Activated naive CD8-positive, alpha-beta T cell treated with anti-CD3 and anti-CD28 coated beads, Interleukin-2, amount 50 U/mL, for 24 hours (primary cell): ENCODE measurements around the gene BAHCC1.

Experiments
- ATAC-seq: fragments of 150-1000 bp; cut with Tn5 transposase; one replicate; pipeline ENCODE4 v1.10.0; 2021
- DNase-seq: peaks from one replicate; pipeline ENCODE4 v3.0.0; 2021
- H3K27ac Mint-ChIP-seq: one replicate; pipeline ENCODE4 v1.8.0; 2021; ENCODE audit warnings: mild to moderate bottlenecking, mixed read lengths
- H3K27me3 Mint-ChIP-seq: one replicate; pipeline ENCODE4 v1.8.0; 2021; ENCODE audit warnings: mixed read lengths
- H3K36me3 Mint-ChIP-seq: one replicate; pipeline ENCODE4 v1.8.0; 2021; ENCODE audit warnings: low read depth, mixed read lengths
- H3K4me1 Mint-ChIP-seq: one replicate; pipeline ENCODE4 v1.8.0; 2021; ENCODE audit warnings: mixed read lengths
- H3K4me3 Mint-ChIP-seq: one replicate; pipeline ENCODE4 v1.8.0; 2021; ENCODE audit warnings: mild to moderate bottlenecking, moderate library complexity, mixed read lengths
- H3K9me3 Mint-ChIP-seq: one replicate; pipeline ENCODE4 v1.8.0; 2021; ENCODE audit warnings: mixed read lengths

The BAHCC1 gene

DNA sequence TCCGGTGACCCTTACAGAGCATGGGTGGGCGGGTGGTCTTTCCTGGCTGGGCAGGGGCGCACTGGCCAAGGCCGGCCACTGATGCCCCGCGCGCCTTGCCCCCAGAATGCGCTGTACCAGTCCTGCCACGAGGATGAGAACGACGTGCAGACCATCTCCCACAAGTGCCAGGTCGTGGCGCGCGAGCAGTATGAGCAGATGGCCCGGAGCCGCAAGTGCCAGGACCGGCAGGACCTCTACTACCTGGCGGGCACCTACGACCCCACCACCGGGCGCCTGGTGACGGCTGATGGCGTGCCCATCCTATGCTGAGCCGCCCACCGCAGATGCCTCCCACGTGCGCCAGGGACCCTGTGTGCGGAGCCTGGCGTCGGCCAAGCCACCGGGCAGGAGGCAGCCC, 68.2 kb downstream of the BAHCC1 start:
- no peaks in the 10 kb centered on the region for H3K9me3 Mint-ChIP-seq

GRCh38 chr17:81464586-81464985, 69.3 kb downstream of the BAHCC1 start:
- Mint-ChIP-seq H3K36me3 (no peaks in the 10 kb centered on the region), H3K4me1 (no peaks in the 10 kb centered on the region), H3K4me3 (no peak overlapping the region), H3K27me3 (no peaks in the 10 kb centered on the region), H3K27ac (no peak overlapping the region), H3K9me3 (no peaks in the 10 kb centered on the region)
- no peak for DNase-seq
- ATAC-seq: no peak

More for the DNA sequence above, 68.2 kb downstream of the BAHCC1 start:
- Mint-ChIP-seq H3K4me3 (no peak overlapping the region), H3K36me3 (no peaks in the 10 kb centered on the region), H3K4me1 (no peaks in the 10 kb centered on the region), H3K27ac (no peak overlapping the region), H3K27me3 (no peaks in the 10 kb centered on the region)
- DNase-seq (no peak), ATAC-seq (no peak)

- Mint-ChIP-seq H3K36me3 (no peaks in the 10 kb centered on the region), H3K27ac (no peak overlapping the region), H3K4me1 (no peaks in the 10 kb centered on the region), H3K9me3 (no peaks in the 10 kb centered on the region), H3K4me3 (no peak overlapping the region), H3K27me3 (no peaks in the 10 kb centered on the region)
- no peak for DNase-seq
- ATAC-seq: no peak
Measured at GRCh38 chr17:81465910-81466309, 70.7 kb downstream of the BAHCC1 start.

GRCh38 chr17:81466564-81467472, 71.6 kb downstream of the BAHCC1 start:
- Mint-ChIP-seq H3K27me3 (no peaks in the 10 kb centered on the region), H3K4me1 (no peaks in the 10 kb centered on the region), H3K36me3 (no peaks in the 10 kb centered on the region), H3K4me3 (no peak overlapping the region), H3K27ac (no peak overlapping the region), H3K9me3 (no peaks in the 10 kb centered on the region)
- ATAC-seq (no peak), DNase-seq (no peak)

DNA sequence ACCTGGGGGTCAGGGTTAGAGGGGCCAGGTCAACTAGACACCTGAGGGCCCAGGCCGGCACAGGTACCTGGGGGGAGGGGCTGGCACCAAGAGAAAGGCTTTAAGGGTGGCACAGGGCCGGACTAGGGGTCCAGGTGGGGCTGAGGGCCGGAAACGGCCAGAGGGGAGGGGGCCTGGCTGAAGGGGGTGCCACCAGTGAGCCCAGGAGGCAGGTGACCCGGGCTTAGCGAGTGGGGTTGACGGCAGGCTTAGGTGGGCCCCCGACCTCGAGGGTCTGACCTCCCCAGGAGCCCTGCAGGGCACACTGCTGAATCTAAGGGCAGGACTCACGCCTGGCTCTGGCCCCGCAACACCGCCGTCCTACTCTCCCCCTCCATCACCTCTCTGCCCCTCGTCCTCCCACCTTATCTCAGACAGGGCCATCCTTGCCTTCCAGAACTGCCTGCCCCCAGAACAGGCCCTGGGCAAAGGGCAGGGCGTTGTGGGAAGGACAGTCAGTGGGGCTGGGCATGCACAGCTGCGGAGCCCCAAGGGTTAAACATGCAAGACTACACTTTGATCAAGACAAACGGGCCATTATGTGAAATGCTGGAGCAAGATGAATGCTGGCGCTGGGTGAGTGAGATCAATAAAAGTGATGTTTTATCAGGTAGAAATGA, 73.0 kb downstream of the BAHCC1 start:
- no peak for DNase-seq
- Mint-ChIP-seq H3K4me3 (no peak overlapping the region), H3K9me3 (no peaks in the 10 kb centered on the region), H3K27me3 (no peaks in the 10 kb centered on the region), H3K36me3 (no peaks in the 10 kb centered on the region), H3K4me1 (no peaks in the 10 kb centered on the region), H3K27ac (no peak overlapping the region)
- ATAC-seq: no peak

DNA sequence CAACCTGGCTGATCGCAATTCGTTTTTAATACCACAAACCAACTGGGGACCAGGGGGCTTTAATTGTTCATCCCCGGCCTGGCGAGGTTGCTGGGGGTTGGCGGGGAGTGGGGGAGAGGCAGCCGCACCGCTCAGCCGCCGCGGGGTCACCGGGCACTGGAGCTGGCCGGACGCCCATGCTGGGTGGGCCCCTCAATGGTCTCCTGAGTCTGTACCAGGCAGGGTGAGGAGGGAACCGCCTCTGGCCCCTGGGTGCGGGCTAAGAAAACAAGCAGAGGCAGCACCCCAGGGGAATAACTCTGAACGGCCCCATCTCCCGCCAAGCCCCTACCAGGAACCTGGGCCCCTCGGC, 73.5 kb downstream of the BAHCC1 start:
- H3K4me3 Mint-ChIP-seq: no peak overlapping the region
- no peak for DNase-seq
- H3K36me3 Mint-ChIP-seq: no peaks in the 10 kb centered on the region
- H3K27me3 Mint-ChIP-seq: no peaks in the 10 kb centered on the region
- no peaks in the 10 kb centered on the region for H3K4me1 Mint-ChIP-seq
- no peak overlapping the region for H3K27ac Mint-ChIP-seq
- no peaks in the 10 kb centered on the region for H3K9me3 Mint-ChIP-seq
- ATAC-seq: no peak

- Mint-ChIP-seq H3K4me1 (no peaks in the 10 kb centered on the region), H3K36me3 (no peaks in the 10 kb centered on the region), H3K27ac (no peak overlapping the region), H3K4me3 (no peak overlapping the region), H3K27me3 (no peaks in the 10 kb centered on the region), H3K9me3 (no peaks in the 10 kb centered on the region)
- DNase-seq (no peak), ATAC-seq (no peak)
Measured at GRCh38 chr17:81469266-81469665, 74.0 kb downstream of the BAHCC1 start.

DNA sequence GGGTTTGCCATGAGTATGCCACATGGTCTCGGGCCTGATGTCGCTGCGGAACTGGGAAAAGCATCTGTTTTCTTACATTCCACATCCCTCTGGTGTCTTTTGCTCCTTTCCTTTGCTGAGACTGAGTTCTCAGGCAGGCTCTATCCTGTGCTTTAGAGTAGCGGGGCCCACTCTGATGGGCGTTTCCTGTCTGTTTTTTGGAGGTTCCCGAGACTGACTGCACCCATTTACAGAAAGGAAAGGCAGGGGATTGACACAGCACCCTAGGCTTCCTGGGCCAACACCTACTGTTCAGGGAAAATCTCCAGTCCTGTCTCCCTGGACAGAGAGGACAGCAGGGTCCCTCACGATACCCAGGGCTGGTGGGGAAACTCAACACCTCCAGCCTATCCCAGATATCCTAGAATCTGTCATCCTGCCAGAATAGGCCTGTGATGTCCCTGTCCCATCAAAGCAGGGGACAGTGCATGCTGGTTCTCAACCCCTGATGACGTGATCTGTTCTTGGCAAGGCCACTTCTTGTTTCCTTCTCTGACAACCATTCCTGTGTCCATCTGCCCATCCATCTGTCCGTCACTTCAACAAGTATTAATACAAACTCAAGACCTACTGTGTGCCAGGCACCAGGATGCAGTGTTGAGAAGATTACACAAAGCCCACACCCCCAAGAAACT, 75.2 kb downstream of the BAHCC1 start:
- DNase-seq: no peak
- ATAC-seq: no peak
- Mint-ChIP-seq H3K4me3 (no peak overlapping the region), H3K27ac (no peak overlapping the region), H3K9me3 (no peaks in the 10 kb centered on the region), H3K4me1 (no peaks in the 10 kb centered on the region), H3K27me3 (no peaks in the 10 kb centered on the region), H3K36me3 (no peaks in the 10 kb centered on the region)

DNA sequence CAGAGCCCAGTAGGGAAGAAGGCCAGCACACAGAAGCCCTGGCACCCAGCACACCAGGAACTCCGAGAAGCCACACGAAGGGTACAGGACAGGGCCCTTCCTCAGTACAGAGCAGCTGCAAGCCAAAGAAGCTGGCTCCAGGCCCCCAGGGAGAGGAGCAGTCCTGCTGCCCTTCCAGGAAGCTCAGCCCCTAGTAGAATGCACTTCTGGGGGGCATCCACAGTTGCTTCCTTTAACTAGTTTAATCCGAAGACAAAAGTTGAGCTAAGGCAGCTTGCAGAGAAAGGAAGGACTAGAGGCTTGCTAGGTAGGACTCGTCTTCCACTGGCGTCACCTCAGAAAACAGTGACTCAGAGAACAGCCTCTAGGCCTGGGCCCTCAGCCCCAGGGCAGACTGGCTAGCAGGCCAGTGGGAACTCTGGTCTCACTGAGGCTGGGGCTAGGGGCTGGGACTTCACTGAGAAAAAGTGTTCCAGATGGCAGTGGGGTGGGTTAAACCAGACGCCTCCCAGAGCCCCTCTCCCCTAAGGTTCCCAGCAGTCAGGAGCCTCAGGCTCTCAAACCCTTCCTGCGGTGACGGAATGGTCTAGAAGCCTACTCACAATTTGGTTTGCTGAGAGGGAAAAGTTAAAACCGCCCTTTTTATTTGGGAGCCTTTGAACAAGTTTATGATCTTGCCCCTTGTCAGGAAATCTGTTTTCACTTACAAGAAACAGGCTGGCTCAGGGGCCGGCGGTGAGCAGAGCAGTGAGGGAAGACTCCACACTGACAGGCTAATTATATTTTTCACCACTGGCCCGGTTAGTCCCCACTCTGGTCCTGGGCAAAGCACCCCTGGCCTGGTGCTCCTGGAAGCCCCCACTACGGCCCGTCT, 75.9 kb downstream of the BAHCC1 start:
- no peaks in the 10 kb centered on the region for H3K4me1 Mint-ChIP-seq
- no peak overlapping the region for H3K27ac Mint-ChIP-seq
- H3K27me3 Mint-ChIP-seq: no peaks in the 10 kb centered on the region
- H3K36me3 Mint-ChIP-seq: no peaks in the 10 kb centered on the region
- no peak for DNase-seq
- H3K9me3 Mint-ChIP-seq: no peaks in the 10 kb centered on the region
- no peak for ATAC-seq
- H3K4me3 Mint-ChIP-seq: no peak overlapping the region

GRCh38 chr17:81471818-81472456, 76.7 kb downstream of the BAHCC1 start:
- H3K4me3 Mint-ChIP-seq: no peak overlapping the region
- DNase-seq (no peak), ATAC-seq (no peak)
- H3K4me1 Mint-ChIP-seq: no peaks in the 10 kb centered on the region
- no peaks in the 10 kb centered on the region for H3K9me3 Mint-ChIP-seq
- H3K27ac Mint-ChIP-seq: no peak overlapping the region
- no peaks in the 10 kb centered on the region for H3K27me3 Mint-ChIP-seq
- H3K36me3 Mint-ChIP-seq: no peaks in the 10 kb centered on the region

DNA sequence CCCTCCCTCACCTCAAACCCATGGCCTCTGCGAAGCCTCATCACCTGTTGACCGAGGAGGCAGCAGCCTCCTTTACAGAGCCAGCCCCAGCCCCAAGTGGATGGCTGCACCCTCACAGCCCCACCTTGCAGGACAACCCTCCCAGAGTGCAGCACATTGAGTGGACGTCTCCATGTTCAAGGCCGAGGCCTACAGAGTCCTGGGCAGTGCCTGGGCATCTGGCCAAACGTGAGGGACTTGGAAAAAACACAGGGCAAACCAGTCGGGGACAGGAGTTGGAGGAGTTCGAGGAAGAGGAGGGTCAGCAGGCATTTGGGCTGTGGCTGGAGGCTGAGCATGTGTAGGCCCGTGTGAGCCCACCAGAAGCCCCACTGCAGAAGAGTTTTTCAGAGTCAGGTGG, 77.8 kb downstream of the BAHCC1 start:
- no peak for DNase-seq
- ATAC-seq: no peak
- no peaks in the 10 kb centered on the region for H3K36me3 Mint-ChIP-seq
- H3K9me3 Mint-ChIP-seq: no peaks in the 10 kb centered on the region
- H3K4me3 Mint-ChIP-seq: no peak overlapping the region
- H3K27ac Mint-ChIP-seq: no peak overlapping the region
- H3K4me1 Mint-ChIP-seq: no peaks in the 10 kb centered on the region
- no peaks in the 10 kb centered on the region for H3K27me3 Mint-ChIP-seq

DNA sequence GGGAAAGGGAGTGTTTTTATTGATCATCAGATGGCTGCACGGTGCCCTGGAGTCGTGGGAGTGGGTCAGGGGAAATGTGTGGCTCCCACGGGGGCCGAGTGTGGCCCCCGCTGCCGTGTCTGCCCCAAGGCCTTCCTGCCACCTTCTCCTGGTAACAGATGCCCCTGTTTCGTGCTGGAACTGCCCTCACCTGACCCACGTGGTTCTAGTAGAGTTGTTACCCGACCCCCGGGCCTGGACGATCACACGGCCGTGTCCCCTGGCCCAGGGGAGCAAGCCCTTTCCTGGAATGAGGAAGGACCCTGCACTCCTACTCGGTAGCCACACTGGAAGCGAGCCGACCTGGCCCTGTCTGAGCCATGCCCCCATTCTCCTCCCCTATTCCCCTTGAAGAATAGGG, 79.7 kb downstream of the BAHCC1 start:
- Mint-ChIP-seq H3K27me3 (no peaks in the 10 kb centered on the region), H3K36me3 (no peaks in the 10 kb centered on the region)
- ATAC-seq: no peak

DNA sequence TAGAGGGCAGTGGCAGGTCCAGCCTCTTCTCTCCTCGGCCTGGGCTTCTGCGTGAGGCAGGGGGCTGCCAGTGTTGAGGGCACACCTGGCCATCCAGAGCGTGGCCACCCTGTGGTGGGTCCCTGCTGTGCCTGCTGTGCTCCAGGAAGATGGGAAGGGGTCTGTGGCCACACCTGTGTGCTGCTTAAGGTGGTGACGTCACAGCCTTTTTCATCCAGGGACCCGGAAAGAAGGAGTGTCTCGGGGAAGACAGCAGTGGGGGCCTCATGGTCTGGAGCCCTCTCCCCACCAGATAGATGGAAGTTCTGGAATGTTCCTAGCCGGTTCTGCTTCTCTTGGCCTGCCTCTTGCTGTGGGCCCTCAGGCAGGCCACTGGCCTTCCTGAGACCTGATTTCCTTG, 80.8 kb downstream of the BAHCC1 start:
- Mint-ChIP-seq H3K4me1 (peaks cover 2% of the 10 kb centered on the region), H3K27me3 (peaks cover 6% of the 10 kb centered on the region), H3K9me3 (no peaks in the 10 kb centered on the region), H3K36me3 (no peaks in the 10 kb centered on the region), H3K4me3 (no peak overlapping the region), H3K27ac (no peak overlapping the region)
- no peak for ATAC-seq
- no peak for DNase-seq

More for the DNA sequence above, 79.7 kb downstream of the BAHCC1 start:
- Mint-ChIP-seq H3K4me3 (no peak overlapping the region), H3K27ac (no peak overlapping the region), H3K9me3 (no peaks in the 10 kb centered on the region), H3K4me1 (no peaks in the 10 kb centered on the region)
- no peak for DNase-seq

- DNase-seq (no peak), ATAC-seq (no peak)
- no peaks in the 10 kb centered on the region for H3K36me3 Mint-ChIP-seq
- no peak overlapping the region for H3K4me3 Mint-ChIP-seq
- H3K27ac Mint-ChIP-seq: no peak overlapping the region
- H3K27me3 Mint-ChIP-seq: peaks cover 7% of the 10 kb centered on the region
- no peaks in the 10 kb centered on the region for H3K9me3 Mint-ChIP-seq
- H3K4me1 Mint-ChIP-seq: peaks cover 3% of the 10 kb centered on the region
Measured at GRCh38 chr17:81476635-81477034, 81.4 kb downstream of the BAHCC1 start.
